ENCODE results near the gene TCP10L.

DNA sequence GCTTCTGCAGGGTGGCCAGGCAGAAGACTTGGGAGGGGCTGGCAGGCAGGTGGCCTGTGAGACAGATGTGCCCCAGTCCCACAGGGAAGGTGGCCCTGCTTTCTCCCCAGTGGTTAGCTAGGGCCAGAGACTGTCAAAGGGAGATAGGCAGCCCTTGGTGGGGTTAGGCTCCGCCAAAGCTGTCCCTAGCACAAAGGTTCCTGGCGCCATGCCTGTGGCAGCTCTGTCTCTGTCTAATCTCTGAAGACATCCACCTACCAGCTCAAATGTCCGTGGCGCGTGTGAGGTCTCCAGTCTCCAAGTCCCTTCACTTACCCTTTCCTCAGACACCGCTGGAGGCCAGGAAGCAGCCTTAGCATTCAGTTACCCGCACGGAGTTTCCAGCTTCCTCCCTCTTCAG is 17.7 kb downstream of the TCP10L start:
- TF ChIP-seq SUZ12 (IDR thresholded peaks at IDR 0.05; ENCODE audit: extremely low read depth, insufficient read depth, insufficient read length) (no peak), ZNF274 (IDR thresholded peaks at IDR 0.05; ENCODE audit: low read depth, low read length) (no peak), YY1 (IDR thresholded peaks at IDR 0.05; ENCODE audit: insufficient read depth, insufficient read length) (no peak)

Data from NT2/D1 (cell line).